ENCODE data around the gene KCNQ1. TPM values are rescaled to one million over a fixed set of nuclear protein-coding genes. Genes with fewer than 3 reads are reported as not detected.

KCNQ1 gene
- polyA plus RNA-seq, 10 donors, result 1.2 to 3.6 (median 2.4) TPM

DNA sequence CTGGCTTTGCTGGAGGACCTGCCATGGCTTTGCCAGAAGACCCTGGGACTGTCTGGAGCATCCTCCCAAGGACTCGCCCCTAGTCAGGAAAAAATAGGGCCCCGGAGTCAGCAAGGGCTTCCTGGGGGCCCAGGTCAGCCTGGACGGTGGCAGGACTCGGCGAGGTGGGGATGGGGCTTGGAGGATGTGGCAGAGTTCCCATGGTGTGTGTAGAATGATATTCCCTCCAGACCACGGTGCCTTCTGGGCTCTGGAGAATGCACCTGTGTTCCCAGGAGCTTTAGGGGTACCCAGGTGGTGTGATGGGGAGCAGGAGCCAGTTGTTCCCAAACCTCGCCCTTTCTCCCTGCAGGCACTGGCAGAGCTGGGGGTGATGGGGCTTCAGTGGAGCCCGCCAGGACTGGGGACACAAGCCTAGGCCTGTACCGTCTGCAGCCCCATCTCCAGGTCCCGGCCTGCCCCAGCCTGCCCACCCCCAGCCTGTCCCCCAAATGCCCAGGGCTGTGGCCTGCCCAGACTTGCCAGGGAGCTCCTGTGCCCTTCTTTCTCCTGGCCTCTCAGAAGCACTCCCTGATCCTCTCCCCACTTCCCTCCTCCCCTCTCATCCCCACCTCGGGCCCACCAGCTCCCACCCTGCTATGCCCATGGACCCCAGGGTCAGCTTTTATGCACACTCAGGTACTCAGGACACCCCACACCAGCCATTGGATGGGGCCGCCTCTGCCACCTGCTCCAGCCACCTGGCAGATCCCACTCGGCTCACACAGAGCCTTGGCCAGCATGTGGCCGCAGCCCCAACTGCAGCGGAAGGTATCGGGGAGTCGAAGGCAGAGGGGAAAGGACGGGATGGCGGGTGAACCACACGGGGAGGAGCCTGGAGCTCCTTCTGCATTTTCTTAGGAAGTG, 358.6 kb downstream of the KCNQ1 start:
- DNase-seq, result no peak

GRCh38 chr11:2804189-2804588, 359.4 kb downstream of the KCNQ1 start:
- no peak for DNase-seq

GRCh38 chr11:2804701-2805387, 360.0 kb downstream of the KCNQ1 start:
- peak in 1 of 3 donors; percentile 62 for DNase-seq

DNA sequence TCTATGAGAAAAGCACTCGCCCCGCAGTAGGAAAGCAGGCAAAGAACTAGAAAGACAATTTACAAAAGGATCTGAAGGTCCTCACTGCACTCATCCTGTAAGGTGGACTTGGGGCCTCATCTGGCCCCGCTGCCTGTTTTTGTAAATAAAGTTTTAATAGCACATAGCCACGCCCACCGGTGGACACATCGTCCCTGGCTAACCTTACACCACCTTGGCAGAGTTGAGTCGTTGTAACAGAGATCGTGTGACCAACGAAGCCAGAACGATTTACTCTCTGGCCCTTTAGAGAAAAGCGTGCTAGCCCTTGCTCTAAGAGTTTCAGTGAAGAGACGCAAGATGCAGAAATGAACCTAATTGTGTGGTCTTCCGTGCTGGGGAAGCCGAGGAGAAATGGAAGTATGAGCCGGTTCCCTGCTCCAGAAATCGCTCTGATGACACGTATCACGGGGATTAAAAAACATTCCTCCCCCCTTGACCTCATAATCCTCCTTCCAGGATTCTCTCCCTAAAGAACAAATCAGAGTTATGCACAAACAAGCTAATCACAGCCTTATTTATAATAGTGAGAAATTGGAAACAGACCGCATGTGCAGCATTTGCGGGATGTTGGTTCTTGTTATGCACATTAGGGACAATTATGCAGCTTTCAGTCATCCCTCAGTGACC, 360.7 kb downstream of the KCNQ1 start:
- DNase-seq, result peak in 1 of 3 donors; percentile 53

DNA sequence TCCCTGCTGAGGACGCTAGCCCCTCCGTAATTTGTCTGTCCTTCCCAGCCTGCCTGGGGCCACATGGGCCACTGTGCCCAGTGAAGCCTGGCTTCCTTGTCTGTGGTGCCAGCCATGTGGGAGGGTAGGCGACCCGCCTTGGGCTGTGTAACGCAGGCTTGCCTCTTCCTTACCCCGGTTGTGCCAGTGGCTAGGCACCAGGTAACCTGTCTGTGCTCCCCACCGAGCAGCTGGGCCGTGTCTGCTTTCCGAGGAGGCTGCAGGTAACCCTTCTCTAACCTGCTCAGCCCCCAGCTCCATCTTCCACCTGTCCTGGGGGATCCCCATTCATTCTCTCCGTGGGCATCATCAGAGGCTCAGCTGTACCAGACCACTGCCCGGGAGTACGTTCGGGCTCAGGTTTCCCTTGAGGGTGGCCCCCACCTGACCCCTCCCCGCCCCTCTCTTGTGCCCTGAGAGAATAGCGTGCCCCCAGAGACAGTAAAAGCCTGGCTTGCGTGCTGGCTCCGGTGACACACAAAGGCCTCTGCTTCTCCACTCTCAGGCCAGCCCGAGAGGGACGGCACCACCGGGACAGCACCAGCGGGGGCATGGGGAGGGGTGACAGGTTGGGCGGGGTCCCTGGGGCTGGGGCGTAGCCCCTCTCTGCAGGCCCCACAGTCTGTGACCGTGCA, 361.7 kb downstream of the KCNQ1 start:
- no peak for DNase-seq

DNA sequence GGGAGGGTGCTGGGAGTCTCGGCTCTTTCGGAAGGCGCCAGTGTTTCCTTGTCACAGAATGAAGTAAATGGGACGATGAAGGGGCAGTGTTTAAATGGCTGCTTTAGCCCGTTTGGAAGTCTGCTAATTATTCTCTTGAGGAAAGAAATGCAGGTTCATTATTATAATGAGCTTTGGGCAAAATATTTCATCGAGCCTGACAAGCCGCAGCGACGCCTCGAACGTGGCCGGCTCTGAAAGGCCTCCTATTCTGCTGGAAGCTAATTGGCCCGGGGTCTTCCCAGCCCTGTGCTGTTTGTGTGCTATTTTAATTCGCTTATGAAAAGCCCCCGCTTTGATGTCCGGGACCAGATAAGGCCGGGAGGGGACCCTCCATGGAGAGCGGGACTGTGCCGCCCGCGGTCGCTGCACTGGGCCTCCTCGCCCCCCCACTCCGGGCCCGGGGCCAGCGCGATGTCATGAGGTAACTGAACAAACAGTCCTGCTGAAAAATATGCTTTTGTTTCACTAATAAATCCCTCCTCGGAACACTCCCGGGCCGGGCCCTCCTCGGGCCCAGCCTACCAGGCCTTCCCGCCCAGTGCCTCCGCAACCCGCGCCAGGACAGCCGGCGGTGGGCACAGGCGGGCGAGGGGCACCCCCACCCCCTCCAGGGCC, 362.3 kb downstream of the KCNQ1 start:
- peak; percentile 29 to 89 (median 80) for DNase-seq

- no peak for DNase-seq
Observed at GRCh38 chr11:2807801-2808241, 363.0 kb downstream of the KCNQ1 start.

GRCh38 chr11:2808850-2809846, 364.3 kb downstream of the KCNQ1 start:
- no peak for DNase-seq

GRCh38 chr11:2809854-2810253, 365.0 kb downstream of the KCNQ1 start:
- DNase-seq, result no peak

- no peak for DNase-seq
Observed at GRCh38 chr11:2810411-2811205, 365.8 kb downstream of the KCNQ1 start.

DNA sequence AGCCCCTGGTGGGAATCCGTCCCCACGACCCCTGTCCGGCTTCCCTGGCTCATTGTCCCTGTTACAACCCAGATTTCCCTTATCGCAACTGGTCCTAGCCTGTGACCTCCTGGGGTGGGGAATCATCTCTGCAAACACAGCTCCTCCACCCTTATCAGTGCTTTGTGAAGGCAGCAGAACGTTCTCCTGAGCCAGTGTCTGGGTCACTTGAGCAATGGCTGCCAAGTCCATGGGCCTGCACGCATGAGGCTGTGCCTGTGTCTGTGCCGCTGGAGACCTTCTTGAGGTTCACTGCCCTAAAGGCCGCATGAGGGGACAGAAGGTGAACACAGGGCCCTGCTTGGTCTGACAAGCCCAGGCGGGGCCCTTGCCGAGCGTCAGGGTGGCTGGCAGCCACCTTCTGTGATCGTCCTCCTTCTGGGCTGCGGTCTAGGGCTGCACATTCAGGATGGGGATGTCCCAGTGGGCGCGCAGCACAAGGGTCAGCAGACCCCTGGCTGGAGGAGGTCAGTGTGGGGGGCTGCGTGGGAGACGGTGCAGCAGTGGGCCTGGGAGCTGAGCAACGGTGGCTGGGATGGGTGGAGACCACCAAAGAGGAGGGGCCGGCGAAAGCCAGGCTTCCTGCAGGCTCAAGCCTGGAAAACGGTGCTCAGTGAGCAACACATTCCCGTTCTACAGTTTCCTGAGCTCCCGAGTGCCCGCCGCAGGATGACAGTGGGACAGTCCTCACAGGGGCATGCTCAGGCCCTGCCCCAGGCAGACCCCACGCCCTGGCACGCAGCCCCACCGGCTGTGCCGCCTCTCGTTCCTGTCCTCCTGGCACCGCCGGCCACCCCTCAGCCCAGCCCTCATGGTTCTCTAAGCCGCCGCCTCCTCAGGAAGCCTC, 366.6 kb downstream of the KCNQ1 start:
- DNase-seq, result no peak

- DNase-seq, result peak in 2 of 3 donors; percentile 78 to 93
Observed at GRCh38 chr11:2812371-2812991, 367.7 kb downstream of the KCNQ1 start.

GRCh38 chr11:2813141-2813908, 368.5 kb downstream of the KCNQ1 start:
- DNase-seq, result peak in 1 of 3 donors; percentile 54

GRCh38 chr11:2813968-2814367, 369.2 kb downstream of the KCNQ1 start:
- DNase-seq, result no peak

DNA sequence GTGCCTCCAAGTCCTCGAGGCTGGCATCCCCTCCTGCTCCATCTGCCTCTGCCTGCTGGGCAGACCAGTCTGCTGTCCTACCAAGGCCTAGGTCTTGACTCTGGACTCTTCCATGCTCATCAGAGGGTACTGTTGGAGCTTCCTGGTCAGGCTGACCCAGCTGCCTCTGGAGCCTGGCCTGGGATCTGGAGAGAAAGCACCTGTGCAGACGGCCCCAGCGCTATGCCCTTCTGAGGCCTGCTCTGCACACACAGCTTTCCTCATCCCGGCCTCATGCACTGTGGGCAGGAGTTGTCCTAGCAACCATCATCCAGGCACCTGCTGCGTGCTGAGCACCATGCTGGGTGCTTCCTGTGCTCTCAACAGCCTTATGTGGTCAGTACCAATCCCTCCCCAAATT, 369.9 kb downstream of the KCNQ1 start:
- no peak for DNase-seq

DNA sequence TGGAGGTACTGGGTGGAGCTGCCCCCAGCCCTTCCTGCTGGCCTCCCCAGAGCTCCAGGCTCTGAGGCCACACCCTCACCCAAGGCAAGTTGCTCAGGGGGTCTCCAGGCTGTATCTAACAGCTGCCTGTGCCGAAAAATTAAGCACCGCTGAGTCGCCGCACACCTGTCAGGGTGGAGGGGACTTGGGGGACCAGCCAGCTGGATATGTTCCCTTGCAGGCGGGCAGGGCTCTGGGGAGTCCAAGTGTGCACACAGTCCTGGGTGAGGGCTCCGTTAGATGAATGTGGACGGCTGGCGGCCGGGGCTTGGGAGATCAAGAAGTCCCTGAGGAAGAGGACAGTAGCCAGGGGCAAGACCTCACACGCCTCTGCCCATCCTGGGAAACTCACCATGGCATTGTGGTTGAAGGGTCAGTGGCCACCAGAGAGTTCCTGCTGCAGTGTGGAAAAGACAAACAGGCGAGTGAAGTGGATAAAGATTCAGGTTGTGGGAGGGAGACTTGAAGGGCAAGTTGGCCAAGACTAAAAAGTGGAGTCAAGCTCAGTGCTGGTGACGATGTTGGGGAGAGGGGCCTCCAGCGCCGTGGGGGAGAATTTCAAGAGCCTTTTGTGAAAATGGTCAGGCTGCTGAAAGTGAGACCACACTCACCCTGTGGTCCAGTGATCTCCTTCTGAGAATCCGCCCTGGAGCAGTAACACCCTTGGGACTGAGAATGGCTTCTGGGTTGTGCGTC, 371.1 kb downstream of the KCNQ1 start:
- DNase-seq, result no peak

Measured in muscle of back (tissue), 11 donors.